Colonic mucosa (tissue), 4 donors: ENCODE measurements around the gene SEMA3B. TPM values are rescaled to one million over a fixed set of nuclear protein-coding genes. Genes with fewer than 3 reads are reported as not detected.
"Not testable (repeated sequence)": the region's sequence is repeated elsewhere in the genome, so short reads cannot be mapped to it uniquely, and the experiment has no call there.

Source experiments
- DNase-seq: peaks from one replicate; pipeline ENCODE4 v3.0.0-alpha.2; 2020
- H3K27ac ChIP-seq: fragments of 200-600 bp; one replicate; pipeline ENCODE4 v1.8.0; 2021
- H3K27me3 ChIP-seq: fragments of 200-600 bp; one replicate; pipeline ENCODE4 v1.8.0; 2021
- H3K36me3 ChIP-seq: fragments of 200-600 bp; one replicate; pipeline ENCODE4 v1.8.0; 2021
- H3K4me1 ChIP-seq: fragments of 200-600 bp; one replicate; pipeline ENCODE4 v1.8.0; 2021; ENCODE audit warnings: mild to moderate bottlenecking
- H3K4me3 ChIP-seq: fragments of 200-600 bp; one replicate; pipeline ENCODE4 v1.8.0; 2021
- H3K9ac ChIP-seq, 2 donors: one replicate each; pipeline ENCODE4 v1.7.0; 2013; ENCODE audit warnings: control low read depth in 2 of 2, low read depth in 2 of 2, low read length in 2 of 2
- H3K9me3 ChIP-seq: fragments of 200-600 bp; one replicate; pipeline ENCODE4 v1.8.0; 2021
- intact Hi-C: fragments of 100-400 bp; cut with DNase I; formaldehyde crosslinking; loops from one replicate; pipeline ENCODE4 v1.14.1; 2022
- total RNA-seq, 2 donors: library from RNA; stranded (reverse); fragmentation: NEBNext Ultra II Directional in 1 of 2; extraction: Animal tissue kit (Norgen Biotek cat#: 25700) in 1 of 2; gene quantifications; one replicate each; pipeline ENCODE4 v1.2.1, GENCODE V29; 2021
- TF ChIP-seq, protein P1 (sequence below): fragments of 200-600 bp; IDR thresholded peaks from one replicate; pipeline ENCODE4 v1.8.0; 2022; ENCODE audit warnings: antibody characterized with exemption, mild to moderate bottlenecking
- donor health status: healthy.
- donor health status: DM: no; HTN: no; CAD: no.
- donor health status: DM: no; HTN: no; CAD: no.

SEMA3B gene
- total RNA-seq, 2 donors from 2014 or later: 51.6 to 57.0 TPM

DNA sequence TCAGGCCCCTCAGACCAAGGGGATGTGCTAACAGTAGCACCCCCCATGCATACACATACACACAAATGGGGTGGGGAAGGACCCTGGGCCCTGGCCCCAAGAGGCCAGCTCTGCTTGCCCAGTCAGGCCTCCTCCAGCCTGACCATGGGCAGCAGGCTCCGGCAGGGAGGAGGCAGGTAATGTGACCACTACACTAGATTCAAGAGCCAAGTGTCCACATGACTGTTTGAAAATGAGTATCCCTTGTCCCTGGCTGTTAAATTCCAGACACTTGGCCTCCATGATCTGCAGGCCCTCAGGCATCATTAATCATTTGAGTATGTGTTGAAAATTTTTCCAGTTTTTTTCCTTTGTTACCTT is 46.8 kb upstream of the SEMA3B start:
- Histone ChIP-seq H3K27ac (no peak overlapping the region), H3K9ac (no peak overlapping the region), H3K27me3 (no peaks in the 10 kb centered on the region), H3K4me3 (no peak overlapping the region), H3K9me3 (no peaks in the 10 kb centered on the region), H3K36me3 (no peaks in the 10 kb centered on the region), H3K4me1 (peaks cover 4% of the 10 kb centered on the region)
- intact Hi-C loops: no loop called here
- TF ChIP-seq, protein P1, sequence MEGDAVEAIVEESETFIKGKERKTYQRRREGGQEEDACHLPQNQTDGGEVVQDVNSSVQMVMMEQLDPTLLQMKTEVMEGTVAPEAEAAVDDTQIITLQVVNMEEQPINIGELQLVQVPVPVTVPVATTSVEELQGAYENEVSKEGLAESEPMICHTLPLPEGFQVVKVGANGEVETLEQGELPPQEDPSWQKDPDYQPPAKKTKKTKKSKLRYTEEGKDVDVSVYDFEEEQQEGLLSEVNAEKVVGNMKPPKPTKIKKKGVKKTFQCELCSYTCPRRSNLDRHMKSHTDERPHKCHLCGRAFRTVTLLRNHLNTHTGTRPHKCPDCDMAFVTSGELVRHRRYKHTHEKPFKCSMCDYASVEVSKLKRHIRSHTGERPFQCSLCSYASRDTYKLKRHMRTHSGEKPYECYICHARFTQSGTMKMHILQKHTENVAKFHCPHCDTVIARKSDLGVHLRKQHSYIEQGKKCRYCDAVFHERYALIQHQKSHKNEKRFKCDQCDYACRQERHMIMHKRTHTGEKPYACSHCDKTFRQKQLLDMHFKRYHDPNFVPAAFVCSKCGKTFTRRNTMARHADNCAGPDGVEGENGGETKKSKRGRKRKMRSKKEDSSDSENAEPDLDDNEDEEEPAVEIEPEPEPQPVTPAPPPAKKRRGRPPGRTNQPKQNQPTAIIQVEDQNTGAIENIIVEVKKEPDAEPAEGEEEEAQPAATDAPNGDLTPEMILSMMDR: no peak
- DNase-seq: no peak

DNA sequence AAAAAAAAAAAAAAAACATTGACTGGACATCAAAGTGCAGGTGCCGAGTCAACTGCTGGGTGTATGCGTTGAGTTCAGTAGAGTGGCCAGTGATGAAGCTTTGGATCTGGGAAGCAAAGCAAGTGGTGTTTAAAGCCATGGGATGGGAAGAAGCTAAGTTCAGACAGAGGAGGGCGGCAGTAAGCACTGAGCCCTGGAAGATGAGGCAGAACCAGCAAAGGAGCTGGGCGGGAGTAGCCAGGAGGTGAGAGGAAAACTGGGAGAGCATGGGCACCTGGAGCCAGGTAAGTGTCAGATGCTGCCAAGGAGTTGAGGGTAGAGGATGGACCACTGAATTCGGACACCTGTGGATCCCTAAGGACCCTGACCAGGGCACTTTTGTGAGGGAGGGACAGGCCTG is 44.3 kb upstream of the SEMA3B start:
- intact Hi-C loops: loop anchor here (2.0 kb wide), 1 partner anchor 32 kb away; no protein-coding TSS in a partner anchor
- H3K4me3 ChIP-seq: no peak overlapping the region
- no peaks in the 10 kb centered on the region for H3K36me3 ChIP-seq
- H3K4me1 ChIP-seq: peaks cover 4% of the 10 kb centered on the region
- TF ChIP-seq, protein P1: no peak
- no peaks in the 10 kb centered on the region for H3K27me3 ChIP-seq
- no peaks in the 10 kb centered on the region for H3K9me3 ChIP-seq
- no peak overlapping the region for H3K27ac ChIP-seq
- no peak for DNase-seq
- no peak overlapping the region for H3K9ac ChIP-seq

- intact Hi-C loops: loop anchor here (1.0 to 2.0 kb wide), 2 partner anchors 19 to 48 kb away; no protein-coding TSS in a partner anchor
- TF ChIP-seq, protein P1: no peak
- H3K4me3 ChIP-seq: peak overlapping the region; percentile 82
- peak overlapping the region; percentile 51 to 54 for H3K9ac ChIP-seq
- H3K27ac ChIP-seq: peak overlapping the region; percentile 85
- no peaks in the 10 kb centered on the region for H3K9me3 ChIP-seq
- peaks cover 4% of the 10 kb centered on the region for H3K4me1 ChIP-seq
- no peaks in the 10 kb centered on the region for H3K27me3 ChIP-seq
- DNase-seq: peak; percentile 67
- H3K36me3 ChIP-seq: no peaks in the 10 kb centered on the region
Observed at GRCh38 chr3:50226888-50227389, 42.0 kb upstream of the SEMA3B start.

- H3K36me3 ChIP-seq: no peaks in the 10 kb centered on the region
- peak; percentile 95 for DNase-seq
- H3K27me3 ChIP-seq: no peaks in the 10 kb centered on the region
- TF ChIP-seq, protein P1: peak; percentile 93
- intact Hi-C loops: loop anchor here (2.0 kb wide), 1 partner anchor 47 kb away; no protein-coding TSS in a partner anchor
- no peaks in the 10 kb centered on the region for H3K9me3 ChIP-seq
- H3K4me3 ChIP-seq: peak overlapping the region; percentile 82
- H3K9ac ChIP-seq: peak overlapping the region; percentile 65 to 87
- peak overlapping the region; percentile 85 for H3K27ac ChIP-seq
- peaks cover 4% of the 10 kb centered on the region for H3K4me1 ChIP-seq
Observed at GRCh38 chr3:50227390-50228183, 41.4 kb upstream of the SEMA3B start.

DNA sequence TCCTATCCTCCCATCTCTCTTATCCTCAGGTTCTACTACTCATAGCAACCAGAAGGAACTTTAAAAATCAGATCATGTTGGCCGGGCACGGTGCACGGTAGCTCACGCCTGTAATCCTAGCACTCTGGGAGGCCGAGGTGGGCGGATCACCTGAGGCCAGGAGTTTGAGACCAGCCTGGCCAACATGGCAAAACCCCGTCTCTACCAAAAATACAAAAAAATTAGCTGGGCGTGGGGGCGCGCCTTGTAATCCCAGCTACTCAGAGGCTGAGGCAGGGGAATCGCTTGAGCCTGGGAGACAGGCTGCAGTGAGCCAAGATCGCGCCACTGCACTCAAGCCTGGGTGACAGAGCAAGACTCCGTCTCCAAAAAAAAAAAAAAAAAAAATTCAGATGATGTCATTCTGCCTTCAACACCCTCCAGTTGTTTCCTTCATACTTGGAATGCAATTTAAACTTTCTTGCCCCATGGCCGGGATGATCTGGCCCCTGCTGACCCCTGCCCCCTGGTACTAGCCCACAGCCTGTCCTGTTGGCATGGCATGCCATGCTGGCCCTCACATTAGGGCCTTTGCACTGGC is 40.7 kb upstream of the SEMA3B start:
- intact Hi-C loops, H3K4me1 ChIP-seq, H3K9me3 ChIP-seq, H3K36me3 ChIP-seq, DNase-seq, H3K27me3 ChIP-seq: not testable (repeated sequence)
- Histone ChIP-seq H3K9ac (peak overlapping the region; percentile 65 to 87), H3K4me3 (peak overlapping the region; percentile 82), H3K27ac (peak overlapping the region; percentile 85)
